Measurements from ENCODE around the gene CT47B1.

DNA sequence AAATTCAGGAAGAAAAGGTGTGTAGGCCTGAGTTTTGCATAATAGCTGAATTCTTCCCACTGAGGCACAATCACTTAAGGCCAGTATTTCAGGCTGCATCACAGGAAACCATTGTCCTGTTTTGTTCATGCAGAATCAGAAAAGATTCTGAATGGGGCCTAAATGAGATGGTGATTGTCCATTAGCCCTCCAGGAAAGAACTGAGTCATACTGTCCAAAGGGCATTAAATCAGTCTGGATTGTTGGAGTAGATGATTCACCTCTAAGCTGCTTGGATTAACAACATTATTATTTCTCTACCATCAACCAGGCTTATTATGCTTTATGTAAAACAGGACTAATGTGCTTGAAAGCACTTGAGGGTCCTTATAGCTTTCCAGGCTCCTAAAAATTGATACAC, 36.2 kb downstream of the CT47B1 start:
- TF ChIP-seq, protein P1, sequence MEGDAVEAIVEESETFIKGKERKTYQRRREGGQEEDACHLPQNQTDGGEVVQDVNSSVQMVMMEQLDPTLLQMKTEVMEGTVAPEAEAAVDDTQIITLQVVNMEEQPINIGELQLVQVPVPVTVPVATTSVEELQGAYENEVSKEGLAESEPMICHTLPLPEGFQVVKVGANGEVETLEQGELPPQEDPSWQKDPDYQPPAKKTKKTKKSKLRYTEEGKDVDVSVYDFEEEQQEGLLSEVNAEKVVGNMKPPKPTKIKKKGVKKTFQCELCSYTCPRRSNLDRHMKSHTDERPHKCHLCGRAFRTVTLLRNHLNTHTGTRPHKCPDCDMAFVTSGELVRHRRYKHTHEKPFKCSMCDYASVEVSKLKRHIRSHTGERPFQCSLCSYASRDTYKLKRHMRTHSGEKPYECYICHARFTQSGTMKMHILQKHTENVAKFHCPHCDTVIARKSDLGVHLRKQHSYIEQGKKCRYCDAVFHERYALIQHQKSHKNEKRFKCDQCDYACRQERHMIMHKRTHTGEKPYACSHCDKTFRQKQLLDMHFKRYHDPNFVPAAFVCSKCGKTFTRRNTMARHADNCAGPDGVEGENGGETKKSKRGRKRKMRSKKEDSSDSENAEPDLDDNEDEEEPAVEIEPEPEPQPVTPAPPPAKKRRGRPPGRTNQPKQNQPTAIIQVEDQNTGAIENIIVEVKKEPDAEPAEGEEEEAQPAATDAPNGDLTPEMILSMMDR (IDR thresholded peaks at IDR 0.05): no peak
- no peak for TF ChIP-seq EZH2phosphoT487 (IDR thresholded peaks at IDR 0.05)
